GM10266 (cell line): ENCODE data around the gene PRICKLE1.
"Not testable (repeated sequence)": the region's sequence is repeated elsewhere in the genome, so short reads cannot be mapped to it uniquely, and the experiment has no call there.

Experiments used
- DNase-seq: peaks from one replicate; pipeline ENCODE4 v3.0.0; 2012; ENCODE audit errors: extremely low spot score
- TF ChIP-seq, protein P1 (sequence below): IDR thresholded peaks from 2 replicates; pipeline ENCODE4 v1.5.1; 2012; ENCODE audit warnings: mild to moderate bottlenecking, low read depth; ENCODE audit not compliant: control insufficient read depth, insufficient read depth; ENCODE audit errors: missing control alignments

PRICKLE1 gene

DNA sequence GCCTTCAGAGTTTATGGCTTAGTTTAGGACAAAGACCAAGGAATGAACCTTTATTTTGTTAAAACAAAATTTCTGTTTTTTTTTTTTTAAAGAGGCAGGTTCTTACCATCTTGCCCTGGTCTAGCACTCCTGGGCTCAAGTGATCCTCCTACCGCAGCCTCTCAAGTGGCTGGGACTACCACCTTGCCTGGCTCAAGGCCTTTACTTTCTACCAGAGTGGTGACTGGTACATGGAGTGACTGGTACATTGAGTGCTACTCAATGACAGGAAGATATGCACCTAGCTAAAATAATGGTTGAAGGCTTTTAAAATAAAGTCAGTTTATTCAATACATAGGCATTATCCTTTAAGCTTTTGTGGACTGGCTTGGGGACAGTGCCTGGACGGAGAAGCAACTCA lies 32.6 kb downstream of the PRICKLE1 start:
- TF ChIP-seq, protein P1, sequence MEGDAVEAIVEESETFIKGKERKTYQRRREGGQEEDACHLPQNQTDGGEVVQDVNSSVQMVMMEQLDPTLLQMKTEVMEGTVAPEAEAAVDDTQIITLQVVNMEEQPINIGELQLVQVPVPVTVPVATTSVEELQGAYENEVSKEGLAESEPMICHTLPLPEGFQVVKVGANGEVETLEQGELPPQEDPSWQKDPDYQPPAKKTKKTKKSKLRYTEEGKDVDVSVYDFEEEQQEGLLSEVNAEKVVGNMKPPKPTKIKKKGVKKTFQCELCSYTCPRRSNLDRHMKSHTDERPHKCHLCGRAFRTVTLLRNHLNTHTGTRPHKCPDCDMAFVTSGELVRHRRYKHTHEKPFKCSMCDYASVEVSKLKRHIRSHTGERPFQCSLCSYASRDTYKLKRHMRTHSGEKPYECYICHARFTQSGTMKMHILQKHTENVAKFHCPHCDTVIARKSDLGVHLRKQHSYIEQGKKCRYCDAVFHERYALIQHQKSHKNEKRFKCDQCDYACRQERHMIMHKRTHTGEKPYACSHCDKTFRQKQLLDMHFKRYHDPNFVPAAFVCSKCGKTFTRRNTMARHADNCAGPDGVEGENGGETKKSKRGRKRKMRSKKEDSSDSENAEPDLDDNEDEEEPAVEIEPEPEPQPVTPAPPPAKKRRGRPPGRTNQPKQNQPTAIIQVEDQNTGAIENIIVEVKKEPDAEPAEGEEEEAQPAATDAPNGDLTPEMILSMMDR = no peak
- no peak for DNase-seq

DNA sequence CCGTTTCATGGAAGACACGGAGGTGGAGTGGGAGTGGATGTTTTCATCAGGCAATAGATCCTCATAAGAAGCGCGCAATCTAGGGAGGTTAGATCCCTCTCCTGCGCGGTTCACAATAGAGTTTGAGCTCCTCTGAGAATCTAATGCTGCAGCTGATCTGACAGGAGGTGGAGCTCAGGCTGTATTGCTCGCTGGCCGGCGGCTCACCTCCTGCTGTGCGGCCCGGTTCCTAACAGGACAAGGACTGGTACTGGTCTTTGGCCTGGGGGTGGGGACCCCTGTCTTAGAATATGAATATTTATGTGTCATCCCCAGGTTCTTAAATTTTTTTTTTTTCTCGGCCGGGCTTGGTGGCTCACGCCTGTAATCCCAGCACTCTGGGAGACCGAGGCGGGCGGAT lies 36.7 kb downstream of the PRICKLE1 start:
- no peak for DNase-seq
- TF ChIP-seq, protein P1 = no peak

DNA sequence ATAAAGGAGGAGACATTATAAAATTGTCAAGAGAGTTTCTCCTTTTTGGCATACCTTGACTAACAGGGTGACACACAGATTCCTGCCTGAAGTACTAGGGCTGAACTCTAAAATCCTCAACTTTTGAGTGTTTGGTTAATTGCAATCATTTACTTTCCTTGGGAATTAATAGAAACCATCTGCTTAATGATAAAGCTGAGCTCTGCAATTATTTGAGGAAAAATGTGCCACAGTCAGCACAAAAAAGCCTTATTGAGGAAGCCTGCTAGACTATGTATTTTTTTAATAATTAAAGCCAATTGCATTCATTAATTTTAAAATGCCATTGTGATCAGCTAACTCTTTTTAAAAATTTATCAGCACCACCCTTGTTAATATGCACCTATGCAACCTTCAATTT lies 38.7 kb downstream of the PRICKLE1 start:
- TF ChIP-seq, protein P1 = no peak
- DNase-seq = no peak

DNA sequence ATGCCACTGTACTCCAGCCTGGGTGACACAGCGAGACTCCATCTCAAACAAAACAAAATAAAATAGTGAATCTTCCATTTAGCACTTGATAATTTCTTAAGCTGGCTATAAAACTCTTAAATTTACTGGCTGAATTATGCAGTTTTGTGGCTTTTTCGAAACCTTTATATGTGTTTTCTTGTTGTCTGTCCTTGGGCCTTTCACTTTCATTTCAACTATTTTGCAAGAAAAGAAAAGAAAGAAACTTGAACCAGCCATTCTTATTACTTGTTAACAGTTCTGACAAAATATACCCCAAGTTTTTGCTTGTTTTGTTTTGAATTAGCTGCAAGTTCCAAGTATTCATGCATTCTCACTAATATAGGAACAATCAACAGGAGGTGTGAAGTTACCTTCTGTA lies 42.8 kb downstream of the PRICKLE1 start:
- DNase-seq = no peak
- TF ChIP-seq, protein P1 = no peak

DNA sequence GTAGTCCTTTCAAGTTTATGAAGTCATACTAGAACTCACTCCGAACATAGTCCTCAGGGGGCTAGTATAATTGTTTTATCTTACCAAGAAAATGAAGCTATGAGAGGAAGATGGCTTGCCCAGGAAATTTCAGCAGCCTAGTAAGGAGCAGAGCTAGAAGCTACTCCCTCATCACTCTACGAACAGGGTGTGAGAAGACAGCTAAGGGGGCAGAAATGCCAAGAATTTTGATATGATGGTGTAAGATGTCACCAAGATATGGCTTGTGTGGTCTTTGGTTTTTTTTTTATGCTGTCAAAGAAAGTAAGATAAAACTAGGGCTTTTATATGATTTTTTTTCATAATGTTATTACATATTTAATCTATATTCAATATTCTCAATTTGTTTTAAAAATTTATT lies 47.6 kb downstream of the PRICKLE1 start:
- TF ChIP-seq, protein P1 = no peak

DNA sequence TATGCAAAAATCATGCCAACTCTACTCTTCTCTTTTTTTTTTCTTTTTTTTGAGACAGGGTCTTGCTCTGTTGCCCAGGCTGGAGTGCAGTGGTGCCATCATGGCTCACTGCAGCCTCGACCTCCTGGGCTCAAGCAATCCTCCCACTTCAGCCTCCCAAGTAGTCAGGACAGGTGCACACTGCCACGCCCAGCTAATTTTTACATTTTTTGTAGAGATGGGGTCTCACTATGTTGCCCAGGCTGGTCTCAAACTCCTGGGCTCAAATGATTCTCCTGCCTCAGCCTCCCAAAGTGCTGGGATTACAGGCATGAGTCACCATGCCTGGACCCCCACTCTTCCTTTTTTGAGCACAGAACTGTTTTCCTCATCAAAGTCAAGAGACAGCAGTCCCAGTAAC lies 48.2 kb downstream of the PRICKLE1 start:
- not testable (repeated sequence) for DNase-seq

More for the DNA sequence above, 47.6 kb downstream of the PRICKLE1 start:
- DNase-seq = no peak

DNA sequence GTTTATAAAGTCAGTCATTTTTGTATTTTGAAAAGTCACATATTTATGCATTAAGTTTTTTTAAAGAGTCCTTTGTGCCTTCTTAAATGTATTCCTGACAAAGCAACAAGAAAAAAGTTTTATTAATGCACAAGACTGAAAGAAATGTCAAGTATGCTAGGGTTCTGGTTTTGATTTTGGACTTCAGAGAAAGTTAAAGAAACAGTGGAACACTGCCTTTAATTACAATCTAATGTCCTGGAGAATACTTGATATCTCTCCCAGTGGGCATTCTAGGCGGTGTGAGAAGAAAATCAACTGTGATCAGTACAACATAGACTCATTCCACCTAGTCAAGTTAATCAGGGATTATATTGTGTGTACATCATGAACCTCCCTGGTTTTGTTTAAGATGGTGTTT lies 49.9 kb downstream of the PRICKLE1 start:
- TF ChIP-seq, protein P1 = no peak
- DNase-seq = no peak

DNA sequence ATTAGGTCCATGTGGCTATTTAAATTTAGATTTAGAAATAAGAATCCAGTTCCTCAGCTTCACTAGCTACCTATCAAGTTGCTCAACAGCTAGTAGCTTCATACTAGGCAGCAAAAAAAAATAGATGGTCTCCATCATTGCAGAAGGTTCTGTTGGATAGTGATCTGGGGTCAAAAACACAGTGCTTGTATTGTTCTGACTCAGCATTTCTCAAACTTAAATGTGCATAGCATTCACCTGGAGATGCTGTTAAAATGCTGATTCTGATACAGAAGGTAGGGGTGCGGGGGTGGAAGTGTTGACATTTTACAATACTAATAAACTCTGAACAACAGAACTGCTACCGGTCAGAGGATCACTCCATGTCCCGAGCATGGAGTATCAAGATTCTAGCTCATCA lies 51.3 kb downstream of the PRICKLE1 start:
- DNase-seq = no peak
- TF ChIP-seq, protein P1 = no peak
